MM.1S (cell line): Measurements from ENCODE around the gene ZBTB38.

ENCODE experiments used
- DNase-seq: peaks from one replicate; pipeline ENCODE4 v3.0.0-alpha.2; 2015
- H2AFZ ChIP-seq: fragments of 300-600 bp; sonication (generic); 2 replicates; pipeline ENCODE4 v1.6.0; 2016; ENCODE audit warnings: antibody characterized with exemption, low read length
- H3F3A ChIP-seq: fragments of 300-600 bp; sonication (generic); 2 replicates; pipeline ENCODE4 v1.6.1; 2016; ENCODE audit warnings: mild to moderate bottlenecking, antibody characterized with exemption, low read length, moderate library complexity, mixed read lengths; ENCODE audit not compliant: insufficient read depth
- H3K27ac ChIP-seq: fragments of 300-600 bp; sonication (generic); 2 replicates; pipeline ENCODE4 v1.5.1; 2016; ENCODE audit warnings: mild to moderate bottlenecking, low read length
- H3K27me3 ChIP-seq: fragments of 300-600 bp; sonication (generic); replicated peaks from 2 replicates; pipeline ENCODE4 v1.6.0; 2016; ENCODE audit warnings: low read length; ENCODE audit not compliant: insufficient read depth
- H3K36me3 ChIP-seq: fragments of 300-600 bp; sonication (generic); replicated peaks from 2 replicates; pipeline ENCODE4 v1.6.1; 2016; ENCODE audit warnings: mild to moderate bottlenecking, low read length, mixed read lengths; ENCODE audit not compliant: insufficient read depth
- H3K4me1 ChIP-seq: fragments of 300-600 bp; sonication (generic); 2 replicates; pipeline ENCODE4 v1.6.1; 2016; ENCODE audit warnings: low read length, mixed read lengths
- H3K4me2 ChIP-seq: fragments of 300-600 bp; sonication (generic); 2 replicates; pipeline ENCODE4 v1.6.0; 2016; ENCODE audit warnings: low read depth, low read length
- H3K4me3 ChIP-seq: fragments of 300-600 bp; sonication (generic); 2 replicates; pipeline ENCODE4 v1.5.1; 2016; ENCODE audit warnings: low read length, mixed read lengths
- H3K79me2 ChIP-seq: fragments of 300-600 bp; sonication (generic); 2 replicates; pipeline ENCODE4 v1.6.1; 2016; ENCODE audit warnings: mixed run types, low read length, mixed read lengths
- H3K9ac ChIP-seq: fragments of 300-600 bp; sonication (generic); 2 replicates; pipeline ENCODE4 v1.6.1; 2016; ENCODE audit warnings: low read length, mixed read lengths
- H3K9me2 ChIP-seq: fragments of 300-600 bp; sonication (generic); replicated peaks from 2 replicates; pipeline ENCODE4 v1.6.1; 2016; ENCODE audit warnings: mild to moderate bottlenecking, low read length, mixed read lengths; ENCODE audit not compliant: insufficient read depth
- H3K9me3 ChIP-seq: fragments of 300-600 bp; sonication (generic); replicated peaks from 2 replicates; pipeline ENCODE4 v1.6.1; 2016; ENCODE audit warnings: mild to moderate bottlenecking, low read length, mixed read lengths; ENCODE audit not compliant: insufficient read depth
- H4K20me1 ChIP-seq: fragments of 300-600 bp; sonication (generic); 2 replicates; pipeline ENCODE4 v1.6.1; 2016; ENCODE audit warnings: mild to moderate bottlenecking, low read length, moderate library complexity, mixed read lengths; ENCODE audit not compliant: insufficient read depth
- CTCF ChIP-seq: fragments of 300-600 bp; sonication (generic); IDR thresholded peaks from 2 replicates; pipeline ENCODE4 v1.5.1; 2016; ENCODE audit warnings: antibody characterized with exemption, low read length, mixed read lengths
- EZH2 ChIP-seq: fragments of 300-600 bp; sonication (generic); optimal IDR thresholded peaks from 2 replicates; pipeline ENCODE3; 2017; ENCODE audit warnings: low read depth, mild to moderate bottlenecking, antibody characterized with exemption, low read length, mixed read lengths
- EZH2phosphoT487 ChIP-seq: fragments of 300-600 bp; sonication (generic); IDR thresholded peaks from 2 replicates; pipeline ENCODE4 v1.6.1; 2018; ENCODE audit warnings: antibody characterized with exemption, low read length

The ZBTB38 gene

GRCh38 chr3:141388395-141388794 is 20.1 kb downstream of the ZBTB38 start:
- Histone ChIP-seq H3K4me3 (peak overlapping the region; percentile 67), H3K9ac (peak overlapping the region; percentile 100), H3F3A (peaks cover 100% of the 10 kb centered on the region), H3K79me2 (peaks cover 96% of the 10 kb centered on the region), H4K20me1 (no peaks in the 10 kb centered on the region), H3K9me3 (no peaks in the 10 kb centered on the region), H3K36me3 (peaks cover 11% of the 10 kb centered on the region), H3K27ac (peak overlapping the region; percentile 100), H2AFZ (no peak overlapping the region), H3K4me1 (peaks cover 41% of the 10 kb centered on the region), H3K4me2 (peak overlapping the region; percentile 90), H3K9me2 (no peaks in the 10 kb centered on the region), H3K27me3 (no peaks in the 10 kb centered on the region)
- TF ChIP-seq EZH2 (no peak), EZH2phosphoT487 (no peak), CTCF (no peak)
- peak; percentile 31 for DNase-seq

- DNase-seq, result peak; percentile 64
- peaks cover 99% of the 10 kb centered on the region for H3F3A ChIP-seq
- peak overlapping the region; percentile 90 for H3K4me2 ChIP-seq
- H2AFZ ChIP-seq, result no peak overlapping the region
- no peaks in the 10 kb centered on the region for H4K20me1 ChIP-seq
- peak overlapping the region; percentile 100 for H3K27ac ChIP-seq
- H3K36me3 ChIP-seq, result peaks cover 11% of the 10 kb centered on the region
- H3K4me1 ChIP-seq, result peaks cover 38% of the 10 kb centered on the region
- no peaks in the 10 kb centered on the region for H3K9me2 ChIP-seq
- H3K9me3 ChIP-seq, result no peaks in the 10 kb centered on the region
- peak overlapping the region; percentile 67 for H3K4me3 ChIP-seq
- no peaks in the 10 kb centered on the region for H3K27me3 ChIP-seq
- TF ChIP-seq CTCF, result no peak
- no peak for TF ChIP-seq EZH2
- no peak for TF ChIP-seq EZH2phosphoT487
- peaks cover 96% of the 10 kb centered on the region for H3K79me2 ChIP-seq
- H3K9ac ChIP-seq, result peak overlapping the region; percentile 100
Measured at GRCh38 chr3:141388823-141389621, 20.7 kb downstream of the ZBTB38 start.

GRCh38 chr3:141389703-141390102 is 21.4 kb downstream of the ZBTB38 start:
- Histone ChIP-seq H3K4me3 (peak overlapping the region; percentile 67), H2AFZ (no peak overlapping the region), H3K79me2 (peaks cover 96% of the 10 kb centered on the region), H3K36me3 (peaks cover 17% of the 10 kb centered on the region), H3K4me2 (peak overlapping the region; percentile 90), H3K4me1 (peaks cover 38% of the 10 kb centered on the region), H3K9me3 (no peaks in the 10 kb centered on the region), H3K9ac (peak overlapping the region; percentile 100), H4K20me1 (no peaks in the 10 kb centered on the region), H3K27me3 (no peaks in the 10 kb centered on the region), H3K27ac (peak overlapping the region; percentile 100), H3F3A (peaks cover 99% of the 10 kb centered on the region), H3K9me2 (no peaks in the 10 kb centered on the region)
- TF ChIP-seq EZH2 (no peak), EZH2phosphoT487 (no peak), CTCF (no peak)
- DNase-seq, result peak; percentile 53
